Stimulated activated CD4-positive, alpha-beta T cell treated with anti-CD3 and anti-CD28 coated beads, Interleukin-12 subunit alpha, Interleukin-12 subunit beta, amount 100 ng/mL, for 24 hours (primary cell): ENCODE results near the gene USP15.
"Not testable (repeated sequence)": the region's sequence is repeated elsewhere in the genome, so short reads cannot be mapped to it uniquely, and the experiment has no call there.

ENCODE experiments used
- DNase-seq, 2 experiments: peaks; one replicate each; pipeline ENCODE4 v3.0.0-alpha.2; 2020; ENCODE audit warnings: low read depth in 2 of 2

USP15 gene

GRCh38 chr12:62448436-62448835, 188.2 kb downstream of the USP15 start:
- DNase-seq = no peak

GRCh38 chr12:62455429-62455828, 195.2 kb downstream of the USP15 start:
- not testable (repeated sequence) for DNase-seq

- no peak for DNase-seq
These were observed 198.4 kb downstream of the USP15 start for GRCh38 chr12:62458626-62459025.

- no peak for DNase-seq
These were observed 199.8 kb downstream of the USP15 start for GRCh38 chr12:62459976-62460375.

- DNase-seq = not testable (repeated sequence)
These were observed 201.1 kb downstream of the USP15 start for GRCh38 chr12:62461171-62461837.

DNA sequence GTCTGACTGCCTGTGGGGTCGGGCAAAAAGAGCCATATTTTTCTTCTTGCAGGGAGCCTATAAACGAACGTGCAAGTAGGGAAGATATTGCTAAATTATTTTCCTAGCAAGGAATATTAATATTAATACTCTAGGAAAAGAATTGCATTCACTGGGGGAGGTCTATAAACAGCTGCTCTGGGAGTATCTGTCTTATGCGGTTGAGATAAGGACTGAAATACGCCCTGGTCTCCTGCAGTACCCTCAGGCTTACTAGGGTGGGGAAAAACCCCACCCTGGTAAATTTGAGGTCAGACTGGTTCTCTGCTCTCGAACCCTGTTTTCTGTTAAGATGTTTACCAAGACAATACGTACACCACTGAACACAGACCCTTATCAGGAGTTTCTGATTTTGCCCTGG, 203.0 kb downstream of the USP15 start:
- DNase-seq = not testable (repeated sequence)
